Measurements from ENCODE around the gene TDRD7.
"Not testable (repeated sequence)": the region's sequence is repeated elsewhere in the genome, so short reads cannot be mapped to it uniquely, and the experiment has no call there.

The TDRD7 gene

GRCh38 chr9:97480174-97480573 is 68.3 kb downstream of the TDRD7 start:
- no peak for DNase-seq

- DNase-seq, result no peak
Measured at GRCh38 chr9:97480749-97481148, 68.9 kb downstream of the TDRD7 start.

DNA sequence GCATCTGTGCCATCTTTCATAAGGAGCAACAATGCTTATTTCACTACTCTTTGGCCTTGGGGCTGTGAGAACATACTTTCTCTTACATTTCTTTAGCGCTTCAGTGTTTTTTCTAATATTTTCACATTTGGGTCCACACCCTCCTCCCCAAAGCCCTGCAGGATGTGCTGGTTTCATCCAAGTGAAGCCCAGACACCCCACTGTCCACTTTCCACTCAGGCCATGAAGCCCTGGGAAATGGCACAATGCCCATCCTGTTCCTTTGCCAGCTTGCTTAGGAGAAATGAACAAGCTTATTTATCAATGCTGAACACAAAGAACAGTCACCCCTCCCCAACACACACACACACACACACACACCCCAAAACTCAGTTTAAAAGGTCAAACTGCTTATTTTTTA is 72.2 kb downstream of the TDRD7 start:
- DNase-seq, result no peak

GRCh38 chr9:97487107-97487506 is 75.2 kb downstream of the TDRD7 start:
- DNase-seq, result no peak

- no peak for DNase-seq
Measured at GRCh38 chr9:97487861-97488260, 76.0 kb downstream of the TDRD7 start.

- no peak for DNase-seq
Measured at GRCh38 chr9:97491216-97491999, 79.5 kb downstream of the TDRD7 start.

DNA sequence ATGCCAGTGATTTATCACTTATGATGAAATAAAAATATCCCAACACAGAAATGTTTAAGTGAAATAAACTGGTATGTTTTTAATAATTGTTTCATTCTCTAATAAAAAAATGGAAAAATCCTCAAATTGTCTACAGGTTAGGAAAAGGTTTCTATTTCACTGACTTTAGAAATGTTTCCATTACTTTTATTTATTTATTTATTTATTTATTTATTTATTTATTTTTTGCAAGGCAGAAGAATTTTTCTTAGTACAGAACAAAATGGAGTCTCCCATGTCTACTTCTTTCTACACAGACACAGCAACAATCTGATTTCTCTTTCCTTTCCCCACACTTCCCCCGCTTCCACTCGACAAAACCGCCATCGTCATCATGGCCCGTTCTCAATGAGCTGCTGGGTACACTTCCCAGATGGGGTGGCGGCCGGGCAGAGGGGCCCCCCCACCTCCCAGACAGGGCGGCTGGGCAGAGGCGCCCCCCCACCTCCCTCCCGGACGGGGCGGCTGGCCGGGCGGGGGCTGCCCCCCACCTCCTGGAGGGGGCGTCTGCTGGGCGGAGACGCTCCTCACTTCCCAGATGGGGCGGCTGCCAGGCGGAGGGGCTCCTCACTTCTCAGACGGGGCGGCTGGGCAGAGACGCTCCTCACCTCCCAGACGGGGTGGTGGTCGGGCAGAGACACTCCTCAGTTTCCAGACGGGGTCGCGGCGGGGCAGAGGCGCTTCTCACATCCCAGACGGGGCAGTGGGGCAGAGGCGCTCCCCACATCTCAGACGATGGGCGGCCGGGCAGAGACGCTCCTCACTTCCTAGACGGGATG is 85.9 kb downstream of the TDRD7 start:
- not testable (repeated sequence) for DNase-seq

GRCh38 chr9:97498846-97499245 is 87.0 kb downstream of the TDRD7 start:
- not testable (repeated sequence) for DNase-seq

- no peak for DNase-seq
Measured at GRCh38 chr9:97500263-97500662, 88.4 kb downstream of the TDRD7 start.

DNA sequence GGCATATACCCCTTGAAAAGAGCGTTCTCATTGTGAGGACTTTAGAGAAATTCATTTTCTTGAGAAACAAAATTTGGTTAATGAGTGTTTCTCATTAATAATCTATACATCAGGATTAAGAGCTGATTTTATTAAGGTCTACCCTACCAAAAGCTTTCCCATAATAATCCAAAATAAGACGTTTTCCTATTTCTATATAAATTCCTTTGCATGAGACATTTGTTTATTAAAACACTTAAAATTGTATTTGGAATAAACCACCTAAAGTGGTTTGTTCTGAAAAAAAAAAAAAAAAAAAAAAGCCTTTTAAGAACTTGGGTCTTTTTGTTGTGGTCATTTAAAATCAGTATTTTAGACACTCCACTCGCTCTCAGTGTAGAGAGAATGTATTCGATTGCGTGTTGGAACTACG is 88.9 kb downstream of the TDRD7 start:
- no peak for DNase-seq

- DNase-seq, result no peak
Measured at GRCh38 chr9:97501177-97501971, 89.5 kb downstream of the TDRD7 start, which contains the start of gene TMOD1. TMOD1 (plus strand) TSS chr9:97501666; CDS start chr9:97524189, 22,523 bp downstream.

DNA sequence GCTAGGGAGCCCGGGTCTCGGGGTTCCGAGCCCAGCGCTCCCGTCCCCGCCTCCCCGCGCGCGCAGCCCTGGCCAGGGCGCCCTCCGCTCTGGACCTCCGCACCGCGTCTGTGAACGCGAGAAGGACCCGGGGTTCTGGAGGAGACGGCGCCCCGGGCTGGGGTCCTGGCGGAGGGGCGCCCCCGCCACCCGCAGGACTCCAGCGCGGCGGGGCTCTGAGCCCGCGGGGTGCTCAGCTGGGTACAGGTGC is 90.0 kb downstream of the TDRD7 start:
- DNase-seq, result no peak

DNA sequence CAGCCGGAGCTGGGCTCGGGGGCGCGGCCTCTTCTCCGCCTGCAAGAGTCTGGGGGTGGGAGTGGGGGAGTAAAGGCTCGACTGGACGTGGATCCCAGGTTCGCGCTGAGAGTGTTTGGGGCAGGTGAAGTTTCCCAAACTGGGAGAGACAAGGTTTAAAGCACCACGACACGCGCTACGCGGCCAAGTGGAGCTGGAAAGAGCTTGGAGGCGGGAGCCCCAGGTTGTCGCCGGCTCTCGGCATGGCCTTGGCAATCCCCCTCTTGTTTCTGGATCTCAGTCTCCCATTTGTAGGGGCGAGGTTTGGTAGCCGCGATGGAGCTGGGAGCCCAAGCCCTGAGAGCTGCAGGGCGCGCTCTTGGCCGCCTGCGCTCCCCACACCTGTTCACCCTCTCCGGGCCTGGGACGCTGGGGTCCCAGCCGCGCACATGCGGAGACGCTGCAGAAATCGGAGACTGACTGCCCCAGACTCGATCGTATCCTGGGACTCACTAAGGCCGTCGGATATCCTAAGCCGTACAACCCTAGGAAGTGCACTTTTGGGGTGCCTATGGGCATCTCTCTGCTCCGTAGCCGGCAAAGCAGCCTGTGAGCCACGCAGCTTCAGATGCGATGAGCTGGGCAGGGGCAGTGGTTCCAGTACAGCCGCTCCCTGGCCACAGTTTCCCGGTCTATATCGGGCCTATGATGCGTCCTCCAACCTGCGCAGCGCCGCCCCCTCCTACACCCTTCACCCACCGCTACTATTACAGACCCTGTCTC is 90.5 kb downstream of the TDRD7 start:
- no peak for DNase-seq

GRCh38 chr9:97502984-97503861 is 91.3 kb downstream of the TDRD7 start:
- no peak for DNase-seq

DNA sequence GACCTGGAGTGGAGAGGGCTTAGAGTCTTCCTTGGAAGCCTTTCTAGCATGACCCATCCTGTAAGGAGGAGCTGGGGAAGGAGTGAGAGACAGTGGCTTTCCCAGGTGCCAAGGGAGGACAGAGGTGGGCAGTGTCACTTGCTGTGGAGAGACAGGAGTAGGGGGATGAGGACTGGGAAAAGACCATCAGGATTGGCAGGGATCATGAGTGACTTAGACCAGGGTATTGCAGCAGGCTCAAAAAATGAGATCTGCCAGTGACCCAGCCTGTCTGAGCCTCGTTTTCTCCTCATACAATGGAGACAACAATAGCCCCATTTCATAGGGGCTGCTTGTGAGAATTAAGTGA is 91.9 kb downstream of the TDRD7 start:
- DNase-seq, result no peak

DNA sequence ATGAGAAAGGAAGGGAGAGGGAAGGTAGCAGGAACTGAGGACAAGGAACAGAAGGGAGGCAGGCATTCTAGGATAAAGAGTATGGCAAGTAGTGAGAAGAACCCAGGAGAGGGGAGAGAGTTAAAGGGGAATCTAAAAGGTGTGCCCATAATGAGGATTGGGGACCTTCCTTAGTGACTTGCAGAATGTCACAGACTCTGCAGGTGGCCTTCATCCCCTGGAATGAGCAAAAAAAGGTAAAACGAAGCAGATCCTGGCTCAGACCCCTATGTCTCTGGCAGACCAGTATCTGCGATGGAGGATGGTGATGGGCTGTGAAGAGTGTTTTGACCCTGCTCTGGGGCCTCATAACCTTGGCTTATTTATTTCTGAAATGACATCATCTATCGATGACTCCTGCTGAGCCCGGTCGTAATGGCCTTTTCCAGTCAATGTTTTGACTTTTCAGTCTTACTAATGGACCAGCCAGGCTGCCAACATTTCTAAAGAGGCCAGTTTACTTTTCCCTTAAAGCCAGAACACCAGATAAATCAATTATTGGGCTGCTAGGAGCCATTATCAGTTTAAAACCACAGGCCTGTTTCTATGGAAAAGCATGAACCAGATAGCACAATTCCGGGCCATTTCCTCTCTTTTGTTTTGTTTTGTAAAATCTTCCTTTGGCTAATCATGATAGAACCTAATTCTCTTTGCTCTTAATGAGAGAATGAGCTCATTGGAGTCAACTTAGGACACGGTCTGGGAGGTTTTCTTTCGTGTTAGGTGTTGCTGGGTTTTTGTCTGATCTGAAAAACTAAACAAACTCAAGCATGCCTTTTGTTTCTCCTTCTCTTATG is 92.7 kb downstream of the TDRD7 start:
- no peak for DNase-seq

- no peak for DNase-seq
Measured at GRCh38 chr9:97505845-97506244, 93.9 kb downstream of the TDRD7 start.

GRCh38 chr9:97506306-97506705 is 94.4 kb downstream of the TDRD7 start:
- DNase-seq, result no peak

GRCh38 chr9:97506787-97507186 is 94.9 kb downstream of the TDRD7 start:
- DNase-seq, result no peak

GRCh38 chr9:97507428-97507984 is 95.6 kb downstream of the TDRD7 start:
- no peak for DNase-seq

GRCh38 chr9:97508852-97509251 is 97.0 kb downstream of the TDRD7 start:
- DNase-seq, result no peak

Measured in activated gamma-delta T cell treated with Interleukin-2 at 50 U/mL for 16 hours (primary cell).